SU-DHL-6 (cell line): ENCODE results near the gene CADPS.
A peak's percentile ranks its signal among the peaks of the same experiment; 100 is the strongest.

Source experiments
- H2AFZ ChIP-seq: fragments of 200-600 bp; sonication (generic); 2 replicates; pipeline ENCODE4 v1.6.1; 2014; ENCODE audit warnings: low read depth, mild to moderate bottlenecking, moderate library complexity, mixed read lengths, antibody characterized with exemption, low read length; ENCODE audit not compliant: severe bottlenecking
- H3F3A ChIP-seq: fragments of 200-600 bp; shearing (Covaris generic); 2 replicates; pipeline ENCODE4 v1.6.0; 2016; ENCODE audit warnings: antibody characterized with exemption, mild to moderate bottlenecking; ENCODE audit not compliant: insufficient read depth
- H3K27ac ChIP-seq: fragments of 200-600 bp; sonication (generic); 2 replicates; pipeline ENCODE4 v1.5.1; 2016; ENCODE audit warnings: low read depth, mild to moderate bottlenecking, low read length, moderate library complexity, mixed read lengths
- H3K27me3 ChIP-seq: fragments of 200-600 bp; sonication (generic), shearing (Covaris generic); 2 replicates; pipeline ENCODE4 v1.6.0; 2014; ENCODE audit warnings: mild to moderate bottlenecking, low read length
- H3K36me3 ChIP-seq: fragments of 200-600 bp; sonication (generic); 2 replicates; pipeline ENCODE4 v1.6.1; 2014; ENCODE audit warnings: mild to moderate bottlenecking, low read length, mixed read lengths
- H3K4me2 ChIP-seq: fragments of 300-600, 200-600 bp; shearing (Covaris generic), sonication (generic); 2 replicates; pipeline ENCODE4 v1.6.0; 2014; ENCODE audit warnings: low read length, low read depth, mild to moderate bottlenecking; ENCODE audit not compliant: poor library complexity, severe bottlenecking
- H3K4me3 ChIP-seq: fragments of 200-600 bp; sonication (generic); 2 replicates; pipeline ENCODE4 v1.5.1; 2014; ENCODE audit warnings: antibody characterized with exemption, low read length, mild to moderate bottlenecking, mixed read lengths; ENCODE audit not compliant: insufficient read depth, poor library complexity, severe bottlenecking
- H3K79me2 ChIP-seq: fragments of 200-600 bp; sonication (generic); 2 replicates; pipeline ENCODE4 v1.6.1; 2014; ENCODE audit warnings: mild to moderate bottlenecking, low read length, moderate library complexity; ENCODE audit not compliant: insufficient read depth
- H3K9ac ChIP-seq: fragments of 200-600 bp; sonication (generic); 2 replicates; pipeline ENCODE4 v1.7.0; 2014; ENCODE audit warnings: mild to moderate bottlenecking, low read length
- H3K9me2 ChIP-seq: fragments of 200-600 bp; sonication (generic); replicated peaks from 2 replicates; pipeline ENCODE4 v1.6.1; 2014; ENCODE audit warnings: low read length; ENCODE audit not compliant: insufficient read depth
- H3K9me3 ChIP-seq: fragments of 200-600 bp; sonication (generic); 2 replicates; pipeline ENCODE4 v1.6.1; 2014; ENCODE audit warnings: low read length, mixed read lengths; ENCODE audit not compliant: insufficient read depth
- H4K20me1 ChIP-seq: fragments of 200-600 bp; sonication (generic); 2 replicates; pipeline ENCODE4 v1.6.1; 2014; ENCODE audit warnings: low read depth, mild to moderate bottlenecking, antibody characterized with exemption, low read length, moderate library complexity, mixed read lengths
- CTCF ChIP-seq: fragments of 200-600 bp; sonication (generic); IDR thresholded peaks from one replicate; pipeline ENCODE4 v1.5.1; 2017; ENCODE audit warnings: antibody characterized with exemption, mild to moderate bottlenecking, low read length, moderate library complexity; ENCODE audit not compliant: insufficient read depth, poor library complexity, severe bottlenecking
- EZH2phosphoT487 ChIP-seq: fragments of 200-600 bp; sonication (generic), shearing (Covaris generic); conservative IDR thresholded peaks from 2 replicates; pipeline ENCODE4 v1.6.1; 2018; ENCODE audit warnings: mild to moderate bottlenecking, antibody characterized with exemption, low read length, moderate library complexity, mixed read lengths

Gene CADPS

GRCh38 chr3:62835554-62836236 lies 39.5 kb downstream of the CADPS start:
- Histone ChIP-seq H2AFZ (no peak overlapping the region), H3K4me2 (peak overlapping the region; percentile 49)

DNA sequence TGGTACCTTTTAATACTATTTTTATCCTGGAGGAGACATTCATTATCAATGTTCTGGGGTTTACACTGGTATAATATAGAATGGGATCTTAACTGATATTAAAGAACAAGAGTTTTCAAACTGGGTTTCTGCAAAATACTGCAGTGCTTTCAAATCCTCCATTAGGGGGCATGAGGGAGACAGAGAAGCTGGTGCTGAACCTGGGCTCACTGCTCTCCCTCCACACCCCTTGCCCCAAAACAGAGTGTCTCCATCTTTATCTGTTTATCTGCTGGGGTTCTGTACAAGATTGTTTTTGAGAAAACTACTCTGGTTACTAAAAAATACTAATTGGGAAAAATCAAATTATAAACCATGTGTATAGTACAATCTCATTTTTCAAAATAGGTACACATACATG lies 41.7 kb downstream of the CADPS start:
- no peak overlapping the region for H2AFZ ChIP-seq
- no peaks in the 10 kb centered on the region for H3K79me2 ChIP-seq
- no peak for TF ChIP-seq EZH2phosphoT487
- TF ChIP-seq CTCF: peak; percentile 66
- no peaks in the 10 kb centered on the region for H4K20me1 ChIP-seq
- no peaks in the 10 kb centered on the region for H3K9me2 ChIP-seq
- H3K4me3 ChIP-seq: no peak overlapping the region
- H3K9me3 ChIP-seq: no peaks in the 10 kb centered on the region
- no peaks in the 10 kb centered on the region for H3F3A ChIP-seq
- H3K36me3 ChIP-seq: no peaks in the 10 kb centered on the region
- H3K27ac ChIP-seq: no peak overlapping the region
- H3K27me3 ChIP-seq: no peaks in the 10 kb centered on the region
- H3K9ac ChIP-seq: no peak overlapping the region
- no peak overlapping the region for H3K4me2 ChIP-seq

More at GRCh38 chr3:62835554-62836236, 39.5 kb downstream of the CADPS start:
- Histone ChIP-seq H3K9ac (peak overlapping the region; percentile 19; the same call in 1 of the 2 replicates), H3F3A (no peaks in the 10 kb centered on the region), H3K79me2 (no peaks in the 10 kb centered on the region), H3K4me3 (no peak overlapping the region), H3K9me2 (no peaks in the 10 kb centered on the region), H3K27ac (peak overlapping the region; percentile 40), H3K36me3 (no peaks in the 10 kb centered on the region), H3K27me3 (no peaks in the 10 kb centered on the region), H3K9me3 (no peaks in the 10 kb centered on the region), H4K20me1 (no peaks in the 10 kb centered on the region)
- TF ChIP-seq CTCF: no peak
- TF ChIP-seq EZH2phosphoT487: no peak

DNA sequence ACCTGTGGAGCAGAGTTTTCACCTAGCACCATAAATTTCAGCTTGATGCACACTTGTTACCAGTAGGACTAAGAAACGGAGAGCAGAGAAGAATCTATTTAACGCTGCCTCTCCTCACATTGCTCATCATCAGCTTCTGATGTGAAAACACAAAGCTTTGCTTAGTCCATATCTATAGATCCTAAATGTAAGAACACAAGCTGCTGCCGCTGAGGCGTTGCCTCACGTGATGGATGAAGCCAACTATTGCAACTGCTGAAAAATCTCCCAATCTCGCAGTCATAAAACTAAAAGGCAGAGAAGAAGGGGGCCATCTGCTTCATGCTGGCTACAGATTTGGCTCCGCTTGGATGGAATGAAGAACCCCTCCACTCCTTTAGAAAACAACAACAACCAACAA lies 42.7 kb downstream of the CADPS start:
- no peak overlapping the region for H3K4me3 ChIP-seq
- H4K20me1 ChIP-seq: no peaks in the 10 kb centered on the region
- no peaks in the 10 kb centered on the region for H3K36me3 ChIP-seq
- no peaks in the 10 kb centered on the region for H3F3A ChIP-seq
- no peaks in the 10 kb centered on the region for H3K79me2 ChIP-seq
- no peak overlapping the region for H3K27ac ChIP-seq
- no peaks in the 10 kb centered on the region for H3K9me3 ChIP-seq
- no peak overlapping the region for H3K9ac ChIP-seq
- no peaks in the 10 kb centered on the region for H3K27me3 ChIP-seq
- no peak for TF ChIP-seq EZH2phosphoT487
- no peak for TF ChIP-seq CTCF
- no peak overlapping the region for H2AFZ ChIP-seq
- no peak overlapping the region for H3K4me2 ChIP-seq
- no peaks in the 10 kb centered on the region for H3K9me2 ChIP-seq
